Measurements from ENCODE around the gene FUOM. TPM values are rescaled to one million over a fixed set of nuclear protein-coding genes. Genes with fewer than 3 reads are reported as not detected.

Gene FUOM
- total RNA-seq, 1 experiment from 2014 or later, result 41.8 TPM

DNA sequence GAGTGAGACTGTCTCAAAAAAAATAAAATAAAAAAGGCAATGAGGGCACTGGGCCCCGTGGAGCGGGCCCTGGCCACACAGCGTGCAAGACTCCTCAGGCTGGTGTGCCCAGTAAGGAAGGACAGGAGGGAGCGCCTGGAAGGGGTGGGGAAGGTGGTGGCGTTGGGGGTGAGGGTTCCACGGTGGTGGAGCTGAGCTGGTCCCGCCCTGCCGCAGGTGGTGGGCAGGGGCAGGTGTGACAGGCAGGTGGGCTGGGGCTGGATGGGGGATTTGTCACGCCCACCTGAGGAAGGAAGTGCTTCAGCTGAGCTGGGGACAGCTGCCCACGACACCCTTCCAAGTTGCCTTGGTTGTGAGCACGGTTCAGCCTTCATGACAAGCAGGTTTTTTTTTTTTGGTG, 11.4 kb downstream of the FUOM start:
- peaks cover 2% of the 10 kb centered on the region; the same call in 1 of the 2 replicates for H3K4me1 ChIP-seq (ENCODE audit: insufficient read depth, low read length)
- Mint-ChIP-seq H3K4me3 (no peak overlapping the region; a peak in 1 of 5 replicates), H3K36me3 (ENCODE audit: insufficient read depth in 1 of 3, low read depth in 3 of 3) (no peaks in the 10 kb centered on the region; a peak in 2 of 7 replicates), H3K4me1 (peaks cover 11 to 36% of the 10 kb centered on the region in 2 experiments), H3K9me3 (no peaks in the 10 kb centered on the region; a peak in 1 of 5 replicates), H3K27me3 (ENCODE audit: low read depth) (peaks cover 26% of the 10 kb centered on the region), H3K27ac (peak overlapping the region in 1 of 3 experiments; percentile 40; a peak in 1 of 7 replicates)
- no peak overlapping the region for H3K27ac ChIP-seq (ENCODE audit: insufficient read length, low read depth, low read length)
- no peak overlapping the region for H3K18ac ChIP-seq (ENCODE audit: insufficient read length, low read depth, low read length)
- H4K91ac ChIP-seq (ENCODE audit: insufficient read length, low read depth, low read length), result no peak overlapping the region
- peak; percentile 55 for DNase-seq
- no peak overlapping the region for H4K5ac ChIP-seq (ENCODE audit: insufficient read length, low read depth, low read length)
- no peak overlapping the region for H3K23ac ChIP-seq (ENCODE audit: insufficient read length, low read depth, low read length)
- H3K4me2 ChIP-seq (ENCODE audit: insufficient read depth, insufficient read length, low read length), result no peak overlapping the region
- no peak overlapping the region for H2AFZ ChIP-seq (ENCODE audit: low read length)
- H2BK120ac ChIP-seq (ENCODE audit: low read depth, low read length, poor library complexity, severe bottlenecking), result no peak overlapping the region
- H3K14ac ChIP-seq (ENCODE audit: insufficient read depth, low read length), result no peak overlapping the region
- H3K9me3 ChIP-seq (ENCODE audit: control insufficient read depth, low read depth, low read length), result no peaks in the 10 kb centered on the region
- no peaks in the 10 kb centered on the region for H4K20me1 ChIP-seq (ENCODE audit: control insufficient read depth, insufficient read depth, insufficient read length)
- no peak overlapping the region for H2BK15ac ChIP-seq (ENCODE audit: low read depth, low read length)
- no peak overlapping the region for H3K56ac ChIP-seq (ENCODE audit: insufficient read length, low read depth, low read length)
- no peaks in the 10 kb centered on the region for H3K79me2 ChIP-seq (ENCODE audit: insufficient read depth, low read length)
- WGBS (ENCODE audit: extremely low coverage, insufficient read length, low lambda C conversion rate), result no CpG with 5 or more reads among the region's 11 CpGs
- H3K79me1 ChIP-seq (ENCODE audit: insufficient read depth, low read depth, low read length, poor library complexity, severe bottlenecking), result no peaks in the 10 kb centered on the region
- no peak overlapping the region for H2BK12ac ChIP-seq (ENCODE audit: insufficient read length, low read depth, low read length)
- TF ChIP-seq CTCF (conservative IDR thresholded peaks at IDR 0.05), result no peak
- no peaks in the 10 kb centered on the region; the same call in 1 of the 2 replicates for H3K27me3 ChIP-seq (ENCODE audit: insufficient read depth, low read length)
- no peak overlapping the region for H4K8ac ChIP-seq (replicated peaks; ENCODE audit: insufficient read length, low read depth, low read length)
- no peak overlapping the region for H3T11ph ChIP-seq (ENCODE audit: low read length)
- no peak overlapping the region for H3K4ac ChIP-seq (ENCODE audit: low read depth, low read length)
- no peak overlapping the region for H2AK5ac ChIP-seq (ENCODE audit: insufficient read length, low read length)
- H2BK20ac ChIP-seq (ENCODE audit: low read depth, low read length, poor library complexity, severe bottlenecking), result no peak overlapping the region
- no peak overlapping the region for H3K9ac ChIP-seq (ENCODE audit: extremely low read depth, insufficient read length, low read length)
- H3K23me2 ChIP-seq (ENCODE audit: insufficient read length, low read depth, low read length, poor library complexity, severe bottlenecking), result no peaks in the 10 kb centered on the region
- H2BK5ac ChIP-seq (ENCODE audit: insufficient read length, low read length), result no peak overlapping the region
